Measurements from ENCODE around the gene MYO7B.

Gene MYO7B

DNA sequence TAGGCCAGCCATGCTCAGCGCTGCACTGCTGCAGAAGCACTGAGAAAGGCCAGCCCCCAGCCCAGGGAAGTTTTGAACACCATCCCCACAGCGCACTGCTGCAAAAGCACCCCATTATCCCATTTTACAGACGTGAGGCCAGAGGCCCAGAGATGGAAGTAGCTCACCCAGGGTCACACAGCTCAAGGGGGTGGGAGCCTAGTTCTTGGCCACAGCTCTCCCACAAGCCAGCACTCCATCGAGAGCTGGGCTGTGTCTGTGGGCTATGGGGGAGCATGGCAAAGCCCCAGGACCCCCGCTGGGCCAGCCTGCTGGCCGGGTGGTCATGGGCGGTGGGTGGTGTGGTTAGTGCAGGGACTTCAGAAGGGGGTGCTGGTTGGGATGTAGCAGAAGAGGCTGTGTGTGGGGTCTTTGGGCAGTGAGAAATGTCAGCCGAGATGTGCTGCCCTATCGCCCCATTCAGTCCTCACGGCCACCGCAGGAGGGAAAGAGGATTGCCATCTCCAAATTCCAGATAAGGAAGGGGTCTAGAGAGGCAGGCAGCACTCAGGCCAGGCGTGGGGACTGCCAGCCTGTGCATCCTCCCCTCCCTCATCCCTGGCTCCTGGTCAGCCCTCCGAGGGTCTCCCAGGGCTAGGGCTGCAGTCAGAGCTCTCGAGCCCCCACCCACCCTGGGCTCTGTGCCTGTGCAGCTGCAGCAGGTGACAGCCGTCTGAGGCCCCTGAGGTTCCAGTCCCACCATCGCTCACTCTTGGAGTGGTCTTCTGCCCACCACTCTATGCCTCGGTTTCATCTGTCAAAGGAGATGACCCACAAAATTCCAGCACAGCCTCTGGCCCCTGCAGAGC lies 93.5 kb downstream of the MYO7B start:
- DNase-seq, result no peak

DNA sequence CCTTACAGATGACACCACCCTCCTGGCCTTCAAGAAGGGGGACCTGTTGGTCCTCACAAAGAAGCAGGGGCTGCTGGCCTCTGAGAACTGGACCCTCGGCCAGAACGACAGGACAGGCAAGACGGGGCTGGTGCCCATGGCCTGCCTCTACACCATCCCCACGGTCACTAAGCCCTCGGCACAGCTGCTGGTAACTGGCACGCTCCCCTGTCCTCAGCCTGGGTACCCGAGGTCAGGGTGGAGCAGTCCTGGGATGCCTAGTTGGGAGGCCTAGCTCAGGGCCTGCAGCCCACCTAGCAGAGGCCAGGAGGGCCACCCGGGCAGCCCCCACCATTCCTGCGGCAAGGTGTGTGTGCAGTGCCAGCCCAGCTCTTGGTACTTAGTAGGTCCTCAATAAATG lies 94.2 kb downstream of the MYO7B start:
- DNase-seq, result no peak

DNA sequence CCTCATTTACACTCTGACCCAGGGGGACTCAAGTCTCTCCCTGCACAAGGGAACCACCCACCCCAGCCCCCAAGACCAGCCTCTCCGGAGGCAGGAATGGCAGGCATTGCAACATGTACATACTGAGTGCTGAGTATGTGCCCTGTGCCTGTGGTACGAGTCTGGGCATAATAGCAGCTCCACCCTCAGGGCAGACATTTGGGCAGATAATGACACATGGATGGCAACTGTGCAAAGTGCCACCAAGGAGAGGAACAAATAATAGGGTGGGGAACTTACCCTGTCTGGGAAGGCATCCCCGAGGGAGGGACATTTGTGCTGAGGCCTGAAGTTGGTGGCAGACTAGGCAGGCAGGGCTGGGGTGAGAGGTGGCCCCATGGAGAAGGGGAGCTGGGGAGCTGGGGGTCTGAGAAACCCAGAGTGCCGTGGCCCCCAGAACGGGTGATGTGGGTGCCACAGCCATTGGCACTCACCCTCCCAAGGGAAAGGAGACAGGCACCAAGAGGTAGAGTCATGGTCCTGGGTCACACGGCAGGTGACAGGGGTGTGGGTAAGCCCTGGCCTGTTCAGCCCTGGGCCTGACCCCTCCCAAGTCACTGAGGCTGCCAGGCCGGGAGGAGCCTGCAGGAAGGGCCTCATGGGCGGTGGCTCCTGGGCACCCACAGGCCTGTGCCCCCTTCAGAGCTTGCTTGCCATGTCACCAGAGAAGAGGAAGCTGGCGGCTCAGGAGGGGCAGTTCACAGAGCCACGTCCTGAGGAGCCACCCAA lies 94.8 kb downstream of the MYO7B start:
- DNase-seq, result no peak

DNA sequence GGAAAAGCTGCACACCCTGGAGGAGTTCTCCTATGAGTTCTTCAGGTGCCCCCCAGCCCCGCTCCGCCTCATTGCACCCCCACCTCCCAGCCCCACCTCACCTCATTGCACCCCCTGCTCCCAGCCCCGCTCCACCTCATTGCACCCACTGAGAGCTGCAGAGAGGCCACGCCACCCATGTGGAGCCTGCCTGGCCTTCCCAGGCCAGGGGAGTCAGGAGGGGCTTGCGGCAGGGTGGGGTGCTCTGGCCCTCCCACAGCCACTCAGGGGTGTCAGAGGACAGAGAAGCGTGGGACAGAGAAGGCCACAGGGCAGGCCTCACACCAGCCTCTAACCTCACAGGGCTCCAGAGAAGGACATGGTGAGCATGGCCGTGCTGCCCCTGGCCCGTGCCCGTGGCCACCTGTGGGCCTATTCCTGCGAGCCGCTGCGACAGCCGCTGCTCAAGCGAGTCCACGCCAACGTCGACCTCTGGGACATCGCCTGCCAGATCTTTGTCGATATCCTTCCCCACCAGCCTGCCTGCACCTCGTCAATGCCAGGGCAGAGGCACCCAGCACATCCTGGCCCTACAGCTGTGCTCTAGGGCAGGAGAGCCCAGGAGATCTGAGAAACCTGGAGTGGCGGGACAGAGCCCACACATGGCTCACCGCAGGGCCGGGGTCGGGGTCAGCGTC lies 95.5 kb downstream of the MYO7B start:
- DNase-seq, result no peak

DNA sequence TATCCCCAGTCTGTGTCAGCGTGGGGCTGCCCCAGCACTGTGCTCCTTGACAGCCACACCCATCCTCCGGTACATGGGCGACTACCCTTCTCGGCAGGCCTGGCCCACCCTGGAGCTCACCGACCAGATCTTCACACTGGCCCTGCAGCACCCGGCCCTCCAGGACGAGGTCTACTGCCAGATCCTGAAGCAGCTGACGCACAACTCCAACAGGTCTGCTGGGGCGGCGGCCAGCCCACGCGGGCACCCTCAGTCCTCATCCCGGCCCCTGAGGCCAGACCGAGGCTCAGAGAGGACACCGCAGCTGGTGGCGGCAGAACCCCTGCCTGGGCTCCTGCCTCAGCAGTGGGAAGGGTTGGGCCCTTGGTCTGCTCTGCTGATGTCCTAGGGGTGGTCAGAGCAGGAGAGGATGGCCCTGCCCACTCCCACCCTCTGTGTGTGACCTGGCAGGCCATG lies 96.1 kb downstream of the MYO7B start:
- DNase-seq, result no peak

DNA sequence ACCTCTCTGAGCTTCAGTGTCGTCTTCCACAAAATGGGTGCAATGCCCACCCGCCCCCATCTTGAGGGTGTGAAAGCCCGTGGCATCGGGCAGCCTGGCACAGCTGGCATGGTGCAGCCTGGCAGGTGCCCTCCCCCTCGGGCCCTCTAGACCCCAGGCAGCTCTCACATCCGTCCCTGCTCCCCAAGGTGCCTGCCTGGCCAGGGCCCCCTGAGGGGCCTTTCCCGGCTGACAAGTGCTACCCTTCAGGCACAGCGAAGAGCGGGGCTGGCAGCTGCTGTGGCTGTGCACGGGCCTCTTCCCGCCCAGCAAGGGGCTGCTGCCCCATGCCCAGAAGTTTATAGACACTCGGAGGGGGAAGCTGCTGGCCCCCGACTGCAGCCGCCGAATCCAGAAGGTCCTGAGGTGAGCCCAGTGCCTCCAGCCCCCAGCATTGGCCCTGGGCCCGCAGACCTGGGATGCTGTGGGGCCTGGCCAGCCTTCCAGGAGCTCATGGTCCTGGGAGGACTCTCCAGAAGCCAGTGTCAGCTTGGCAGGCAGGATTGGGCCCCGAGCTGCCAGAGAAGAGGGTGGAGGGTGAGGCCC lies 96.6 kb downstream of the MYO7B start:
- DNase-seq, result no peak

DNA sequence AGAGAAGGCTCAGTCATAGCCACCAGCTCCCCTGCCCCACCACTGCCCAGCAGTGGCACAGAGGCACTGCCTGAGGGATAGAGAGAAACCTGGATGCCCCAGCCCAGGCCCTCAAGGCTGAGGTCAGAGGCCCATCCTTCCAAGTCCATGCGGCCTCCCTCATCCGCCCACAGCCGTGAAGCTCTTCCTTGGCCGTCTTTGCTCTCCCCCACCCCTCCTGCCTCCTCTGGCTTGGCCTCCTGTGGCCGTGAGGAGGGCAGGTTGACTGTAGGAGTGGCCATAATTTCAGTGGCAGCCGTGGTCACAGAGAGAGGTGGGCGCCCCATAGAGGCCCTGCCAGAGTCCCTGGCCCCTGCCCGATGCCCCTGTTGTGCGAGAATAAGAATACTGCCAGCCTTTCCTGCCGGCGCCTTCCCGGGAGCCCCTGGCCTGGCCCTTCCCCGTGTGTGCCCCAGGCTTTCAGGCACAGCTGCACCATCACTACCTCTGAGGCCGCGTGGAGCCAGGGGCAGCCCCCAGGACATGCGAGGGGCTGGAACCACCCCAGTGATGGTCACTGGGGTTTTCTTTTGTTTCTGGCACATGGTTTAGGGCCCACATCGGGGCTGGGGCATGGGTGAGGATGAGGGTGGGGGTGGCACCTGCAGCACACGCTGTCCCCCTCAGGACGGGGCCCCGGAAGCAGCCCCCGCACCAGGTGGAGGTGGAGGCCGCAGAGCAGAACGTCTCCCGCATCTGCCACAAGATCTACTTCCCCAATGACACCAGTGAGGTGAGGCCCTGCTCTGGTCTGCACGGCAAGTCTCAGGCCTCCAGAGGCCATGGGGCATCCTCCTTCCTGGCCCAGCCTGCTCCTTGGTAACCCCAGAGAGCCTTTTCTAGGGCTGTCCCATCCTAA lies 97.4 kb downstream of the MYO7B start:
- DNase-seq, result no peak

DNA sequence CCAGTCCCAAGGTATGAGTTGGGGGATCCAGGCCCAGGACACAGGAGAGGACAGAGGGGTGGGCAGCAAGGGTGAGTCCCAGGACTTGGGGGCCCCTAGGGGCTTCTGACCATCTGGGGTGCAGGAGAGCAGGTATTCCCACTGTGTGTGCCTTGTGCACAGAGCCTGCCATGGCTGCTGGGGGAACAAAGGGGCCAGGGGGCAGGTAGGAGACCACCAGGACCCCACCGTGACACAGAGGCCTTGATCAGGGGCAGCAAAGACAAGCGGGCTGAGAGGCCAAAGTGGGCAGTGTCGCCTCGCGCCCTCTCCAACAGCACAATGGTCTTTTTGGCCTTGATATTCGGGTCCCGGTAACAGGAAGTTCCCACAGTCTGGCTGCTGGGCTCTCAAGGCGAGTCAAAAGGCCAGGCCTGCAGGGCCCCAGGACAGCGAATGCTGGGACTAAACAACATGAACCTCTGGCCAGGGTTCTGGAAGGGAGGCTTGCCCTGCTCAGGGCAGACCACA lies 98.1 kb downstream of the MYO7B start:
- no peak for DNase-seq

DNA sequence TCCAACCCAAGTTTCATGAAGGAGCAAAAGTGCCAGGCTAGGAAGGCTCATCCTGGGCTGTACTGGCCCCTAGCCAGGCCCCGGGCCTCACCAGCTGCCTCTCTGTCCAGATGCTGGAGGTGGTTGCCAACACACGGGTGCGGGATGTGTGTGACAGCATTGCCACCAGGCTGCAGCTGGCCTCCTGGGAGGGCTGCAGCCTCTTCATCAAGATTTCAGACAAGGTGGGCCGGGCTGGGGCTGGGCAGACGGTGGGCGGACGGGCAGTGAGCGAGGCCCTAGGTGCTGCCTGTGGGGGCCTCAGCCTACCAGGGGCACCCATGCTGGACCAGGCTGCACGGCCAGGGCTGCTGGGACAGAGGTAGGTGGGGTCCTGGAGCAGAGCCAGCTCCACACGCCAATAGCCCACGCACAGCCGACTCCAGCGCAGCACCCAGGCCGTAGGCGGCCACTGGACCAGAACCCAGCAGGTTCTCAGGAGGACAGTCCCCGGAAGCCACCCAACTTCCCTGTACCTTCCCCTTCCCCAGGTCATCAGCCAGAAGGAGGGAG lies 98.7 kb downstream of the MYO7B start:
- no peak for DNase-seq

DNA sequence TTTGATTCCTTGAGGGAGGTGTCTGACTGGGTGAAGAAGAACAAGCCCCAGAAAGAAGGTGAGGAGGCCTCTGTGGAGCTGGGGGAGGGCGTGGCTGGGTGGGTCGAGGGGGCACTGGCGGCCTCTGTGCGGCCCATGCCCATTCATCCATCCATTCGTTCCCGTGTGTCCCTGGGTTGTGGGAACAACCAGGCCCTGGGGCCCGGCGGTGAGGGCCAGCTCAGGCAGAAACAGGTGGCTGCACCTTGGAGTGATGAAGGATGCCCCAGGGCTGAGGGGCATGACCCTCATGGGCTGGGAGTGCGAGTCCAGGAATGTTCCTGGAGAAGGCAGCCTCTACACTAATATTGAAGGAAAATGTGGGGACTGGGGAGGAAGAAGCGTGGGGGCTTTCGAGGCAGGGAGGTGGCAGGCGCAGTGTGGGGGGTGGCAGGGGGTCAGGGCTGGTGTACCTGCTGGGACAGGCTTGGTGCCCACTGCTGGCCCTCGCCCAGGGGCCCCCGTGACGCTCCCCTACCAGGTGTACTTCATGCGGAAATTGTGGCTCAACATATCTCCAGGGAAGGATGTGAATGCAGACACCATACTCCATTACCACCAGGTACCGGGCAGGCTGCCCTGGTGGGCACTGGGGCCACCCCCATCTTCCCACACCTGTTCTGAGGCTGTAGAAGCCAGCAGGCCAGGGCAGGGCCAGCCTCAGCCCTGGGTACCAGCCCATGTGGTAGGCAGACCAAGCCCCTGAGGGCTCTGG lies 99.3 kb downstream of the MYO7B start:
- no peak for DNase-seq

DNA sequence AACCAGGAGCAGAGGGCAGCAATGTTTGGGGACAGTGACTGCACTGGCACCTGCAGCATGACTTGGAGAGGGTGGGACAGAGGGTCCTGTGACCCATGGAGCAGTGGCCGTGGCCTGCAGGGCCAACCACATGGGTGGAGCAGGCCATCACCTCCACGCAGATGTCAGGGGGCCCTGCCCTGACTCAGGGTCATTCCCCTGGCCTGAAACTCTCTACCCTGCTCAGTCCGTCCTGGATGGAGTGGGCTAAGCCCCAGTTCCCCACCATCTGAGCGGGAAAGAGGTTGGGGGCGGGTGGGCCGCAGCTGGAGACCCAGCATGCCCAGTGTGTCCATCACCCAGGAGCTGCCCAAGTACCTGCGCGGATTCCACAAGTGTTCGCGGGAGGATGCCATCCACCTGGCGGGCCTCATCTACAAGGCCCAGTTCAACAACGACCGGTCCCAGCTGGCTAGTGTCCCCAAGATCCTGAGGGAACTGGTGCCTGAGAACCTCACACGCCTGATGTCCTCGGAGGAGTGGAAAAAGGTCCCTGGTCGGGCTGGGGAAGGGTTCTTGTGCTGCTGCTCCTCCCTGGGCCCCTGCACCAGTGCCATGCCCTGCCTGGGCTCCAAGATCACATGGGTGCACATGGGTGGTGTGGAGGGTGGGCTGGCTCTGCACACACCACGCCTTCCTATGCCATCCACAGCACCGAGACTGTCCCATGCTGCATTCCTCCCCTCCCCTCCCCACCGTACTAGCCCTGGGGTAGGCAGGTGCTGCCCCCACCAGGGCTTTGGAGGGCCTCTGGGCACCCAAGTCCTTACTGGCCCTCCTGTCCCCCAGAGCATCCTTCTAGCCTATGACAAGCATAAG lies 100.1 kb downstream of the MYO7B start:
- DNase-seq, result no peak

DNA sequence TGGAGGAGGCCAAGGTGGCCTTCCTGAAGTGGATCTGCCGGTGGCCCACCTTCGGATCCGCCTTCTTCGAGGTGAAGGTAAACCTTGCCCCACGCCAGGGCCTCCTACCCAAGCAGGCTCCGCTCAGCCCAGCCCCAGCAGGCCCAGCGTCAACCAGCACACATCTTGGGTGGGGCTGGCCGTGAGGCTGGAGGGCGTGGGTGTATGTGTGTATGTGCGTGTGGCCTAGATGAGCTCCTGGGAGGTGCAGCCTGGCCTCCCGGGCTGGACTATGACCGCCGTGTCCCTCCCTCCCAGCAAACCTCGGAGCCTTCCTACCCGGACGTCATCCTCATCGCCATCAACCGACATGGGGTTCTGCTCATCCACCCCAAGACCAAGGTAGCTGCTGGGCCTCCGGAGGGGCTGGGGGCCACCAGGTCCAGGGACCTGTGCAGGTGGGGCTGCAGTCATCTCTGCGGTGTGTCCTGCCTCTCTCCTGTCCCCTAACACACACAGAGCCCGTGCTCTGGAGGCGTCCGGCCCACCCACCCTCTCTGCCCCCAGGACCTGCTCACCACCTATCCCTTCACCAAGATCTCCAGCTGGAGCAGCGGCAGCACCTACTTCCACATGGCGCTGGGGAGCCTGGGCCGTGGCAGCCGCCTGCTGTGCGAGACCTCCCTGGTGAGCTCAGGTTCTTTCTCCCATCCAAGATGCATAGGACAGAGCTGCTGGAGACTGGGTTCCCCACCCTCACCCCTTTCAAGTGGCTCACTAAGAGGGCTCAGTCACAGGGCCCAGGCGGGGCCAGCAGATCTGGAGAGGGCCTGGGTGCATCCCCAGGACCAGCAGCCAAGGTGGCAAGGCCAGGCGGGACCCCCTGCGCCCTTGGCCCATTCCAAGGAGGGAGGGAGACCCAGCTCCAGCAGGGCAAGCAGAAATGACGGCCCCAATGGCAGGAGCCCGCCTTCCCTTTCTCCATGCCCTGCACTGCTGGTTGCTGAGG lies 101.1 kb downstream of the MYO7B start:
- no peak for DNase-seq

DNA sequence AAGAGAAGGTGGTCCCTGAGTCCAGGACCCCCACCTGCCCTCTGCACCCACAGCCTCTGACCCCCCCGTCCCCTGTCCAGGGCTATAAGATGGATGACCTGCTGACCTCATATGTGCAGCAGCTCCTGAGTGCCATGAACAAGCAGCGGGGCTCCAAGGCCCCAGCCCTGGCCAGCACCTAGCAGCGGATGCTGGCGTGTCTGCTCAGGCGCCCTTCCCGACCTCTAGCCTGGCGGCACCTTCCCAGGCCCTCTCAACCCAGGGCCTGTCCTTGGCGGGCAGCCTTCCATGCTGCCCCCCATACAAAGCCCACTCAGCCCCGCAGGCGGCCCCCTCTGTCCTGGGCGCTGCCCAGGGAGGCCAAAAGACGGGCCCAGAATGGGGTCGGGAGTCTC lies 101.8 kb downstream of the MYO7B start:
- DNase-seq, result no peak

DNA sequence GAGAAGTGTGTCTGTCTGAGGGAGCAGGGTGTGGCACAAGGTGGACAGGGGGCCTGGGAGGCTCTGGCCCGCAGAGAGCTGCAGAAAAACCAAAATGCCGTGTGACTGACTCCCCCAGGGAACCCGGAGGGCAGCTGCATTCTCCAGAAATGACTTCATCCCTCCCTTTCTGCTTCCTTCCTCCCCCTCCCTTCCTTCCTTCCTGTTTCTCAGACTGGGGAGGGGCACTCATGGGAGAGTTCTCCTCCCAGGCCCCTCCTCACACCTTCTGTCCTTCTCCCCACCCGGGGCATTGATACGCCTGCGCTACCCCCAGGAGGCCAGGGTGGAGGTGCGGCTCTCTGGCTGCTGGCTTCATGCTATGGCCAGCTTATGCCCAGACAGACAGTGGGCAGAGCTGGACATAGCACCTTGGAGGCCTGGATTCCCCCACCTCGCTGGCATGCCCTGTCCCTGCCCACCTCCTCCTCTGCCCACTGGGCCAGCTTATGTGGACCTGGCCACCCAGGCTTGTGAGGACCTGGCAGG lies 102.3 kb downstream of the MYO7B start:
- DNase-seq, result no peak

DNA sequence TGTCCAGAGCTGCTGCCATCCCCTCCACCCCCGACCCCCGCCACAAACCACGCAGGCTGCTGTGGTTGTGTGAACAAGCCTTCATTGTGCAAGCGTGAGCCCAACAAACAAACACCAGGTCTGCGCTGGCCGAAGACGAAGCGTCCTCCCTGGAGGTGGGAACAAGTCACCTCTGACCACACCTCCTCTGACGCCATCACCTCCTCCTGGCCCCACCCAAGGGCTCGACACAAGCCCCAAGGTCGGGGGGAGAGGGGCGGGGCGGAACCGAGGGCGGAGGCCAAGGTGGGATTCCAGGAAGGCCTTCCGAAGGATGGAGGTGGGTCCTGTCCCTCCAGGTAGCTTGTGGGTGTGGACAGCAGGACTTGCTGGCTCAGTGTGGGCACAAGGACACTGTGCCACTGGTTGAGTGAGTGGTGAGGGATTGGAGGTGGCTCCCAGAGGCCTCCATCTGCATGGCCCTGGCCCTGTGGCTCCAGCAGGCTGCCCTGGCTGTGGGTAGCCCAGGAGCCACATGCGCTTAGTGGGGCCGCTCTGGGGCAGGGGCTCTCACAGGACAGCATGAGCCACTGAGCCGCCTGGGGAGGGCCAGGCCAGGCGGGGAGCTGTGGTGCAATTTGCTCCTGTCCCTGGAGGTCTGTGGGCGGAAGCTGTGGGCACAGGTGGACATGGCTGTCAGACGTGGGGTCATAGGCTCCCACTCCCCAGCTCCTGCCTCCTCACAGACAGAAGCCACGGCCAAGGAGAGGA lies 103.1 kb downstream of the MYO7B start:
- DNase-seq, result no peak

DNA sequence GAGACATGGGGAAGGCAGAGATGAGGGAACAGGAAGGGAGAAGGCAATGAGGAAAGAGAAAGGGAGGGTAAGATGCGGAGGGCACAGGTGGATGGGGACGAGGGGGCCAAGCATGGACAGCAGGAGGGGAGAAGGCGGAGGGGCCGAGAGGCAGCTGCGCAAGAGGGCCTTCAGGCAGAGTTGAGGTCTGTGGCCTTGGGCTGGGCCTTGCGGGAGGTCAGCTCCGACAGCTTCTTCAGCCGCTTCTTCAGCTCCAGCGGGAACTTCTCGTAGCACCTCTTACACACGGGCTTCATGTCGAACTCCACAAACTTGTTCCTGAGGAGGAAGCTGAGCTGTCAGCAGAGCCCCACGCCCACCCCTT lies 103.6 kb downstream of the MYO7B start:
- DNase-seq, result no peak

Measured in NCI-H1417 treated with DMSO at 0.1 percent for 48 hours (cell line).